Sigmoid colon (tissue), 7 donors: ENCODE measurements around the gene FAM43A. TPM values are rescaled to one million over a fixed set of nuclear protein-coding genes. Genes with fewer than 3 reads are reported as not detected.
A peak's percentile ranks its signal among the peaks of the same experiment; 100 is the strongest.

ENCODE experiments used
- DNase-seq: peaks from one replicate; pipeline ENCODE4 v3.0.0-alpha.2; 2019
- H3K27ac ChIP-seq, 4 donors: fragments of 200-600 bp; sonication (generic); one replicate each; pipeline ENCODE4 v1.5.1; 2016 to 2019; ENCODE audit warnings: mild to moderate bottlenecking in 1 of 4
- H3K27me3 ChIP-seq, 3 donors: fragments of 200-600 bp; sonication (generic); one replicate each; pipeline ENCODE4 v1.5.1; 2019; ENCODE audit warnings: mild to moderate bottlenecking in 1 of 3
- H3K36me3 ChIP-seq, 4 donors: fragments of 200-600 bp; sonication (generic); one replicate each; pipeline ENCODE4 v1.5.1; 2016 to 2019
- H3K4me1 ChIP-seq, 4 donors: fragments of 200-600 bp; sonication (generic); one replicate each; pipeline ENCODE4 v1.5.1; 2017 to 2019
- H3K4me3 ChIP-seq, 4 donors: fragments of 200-600 bp; sonication (generic); one replicate each; pipeline ENCODE4 v1.5.1; 2017 to 2019; ENCODE audit warnings: mild to moderate bottlenecking in 2 of 4, moderate library complexity in 1 of 4
- H3K9me3 ChIP-seq, 4 donors: fragments of 200-600 bp in 3 of 4; sonication (generic) in 3 of 4; one replicate each; pipeline versions ENCODE4 v1.5.1 to v1.6.1; 2013 to 2019
- CTCF ChIP-seq, 4 experiments: fragments of 450-650 bp in 3 of 4; fragments of 200-600 bp in 1 of 4; IDR thresholded peaks; one replicate each; pipeline ENCODE4 v1.5.1; 2016 to 2019; ENCODE audit warnings: antibody characterized with exemption in 4 of 4, mild to moderate bottlenecking in 3 of 4, moderate library complexity in 2 of 4
- EP300 ChIP-seq, 4 donors: sonication (generic); formaldehyde crosslinking; IDR thresholded peaks; one replicate each; pipeline ENCODE4 v1.6.1; 2017; ENCODE audit warnings: antibody characterized with exemption in 4 of 4
- POLR2A ChIP-seq, 2 donors: fragments of 450-650 bp; IDR thresholded peaks; one replicate each; pipeline ENCODE4 v1.6.1; 2016; ENCODE audit warnings: antibody characterized with exemption in 2 of 2, mild to moderate bottlenecking in 2 of 2, moderate library complexity in 2 of 2
- POLR2AphosphoS5 ChIP-seq, 4 donors: sonication (generic); formaldehyde crosslinking; IDR thresholded peaks; one replicate each; pipeline ENCODE4 v1.6.1; 2017; ENCODE audit warnings: antibody characterized with exemption in 4 of 4
- WGBS, 2 donors: extraction: QIAGEN DNeasy Blood & Tissue Kit; methylation state at CpG; one replicate each; pipeline ENCODE4 v1.1.7; 2013; 5-methylcytosine and 5-hydroxymethylcytosine counted together
- intact Hi-C: fragments of 100-400 bp; cut with DNase I; formaldehyde crosslinking; loops from one replicate; pipeline ENCODE4 v1.15.1; 2023
- polyA plus RNA-seq, 3 donors: library from polyadenylated mRNA; stranded (reverse); fragments of 200-250 nt; gene quantifications; one replicate each; pipeline ENCODE4 v1.2.3, GENCODE V29; 2013
- total RNA-seq, 4 donors: library from RNA; depleted of rRNA; stranded (reverse); fragments of >200 nt; gene quantifications; one replicate each; pipeline ENCODE4 v1.1.0, GENCODE V29; 2016
- donor health status: healthy with polysubstance abuse.
- donor health status: Bipolar disorder and iron deficiency.
- donor health status: healthy.

FAM43A gene
- total and polyA plus RNA-seq, 7 donors = 10.2 to 62.8 (median 13.3) TPM

GRCh38 chr3:194680888-194681615 is 4.6 kb upstream of the FAM43A start:
- H3K9me3 ChIP-seq = no peaks in the 10 kb centered on the region
- TF ChIP-seq POLR2A (IDR thresholded peaks at IDR 0.05) = no peak
- TF ChIP-seq CTCF (IDR thresholded peaks at IDR 0.05) = no peak
- no peak for TF ChIP-seq EP300 (IDR thresholded peaks at IDR 0.05)
- TF ChIP-seq POLR2AphosphoS5 (IDR thresholded peaks at IDR 0.05) = no peak
- intact Hi-C loops = loop anchor here (5.0 to 10.0 kb wide), 2 partner anchors 304 to 761 kb away; partner anchors contain the start of gene ACAP2
- H3K27ac ChIP-seq = no peak overlapping the region
- DNase-seq = no peak
- H3K36me3 ChIP-seq = no peaks in the 10 kb centered on the region
- H3K4me1 ChIP-seq = peaks cover 0 to 16% (median 13%) of the 10 kb centered on the region in 4 donors
- WGBS, 2 donors = 84 to 89% methylated on average over 11 of the region's 11 CpGs
- H3K4me3 ChIP-seq = no peak overlapping the region
- no peaks in the 10 kb centered on the region for H3K27me3 ChIP-seq

- no peak overlapping the region for H3K4me3 ChIP-seq
- TF ChIP-seq POLR2A (IDR thresholded peaks at IDR 0.05) (no peak), CTCF (IDR thresholded peaks at IDR 0.05) (no peak), EP300 (IDR thresholded peaks at IDR 0.05) (no peak), POLR2AphosphoS5 (IDR thresholded peaks at IDR 0.05) (no peak)
- intact Hi-C loops = loop anchor here (1.0 to 10.0 kb wide), 3 partner anchors 303 to 760 kb away; partner anchors contain the start of gene ACAP2
Observed at GRCh38 chr3:194682189-194682693, 3.4 kb upstream of the FAM43A start.

GRCh38 chr3:194682694-194683310 is 2.9 kb upstream of the FAM43A start:
- H3K27ac ChIP-seq = peak overlapping the region; percentile 21 to 69 (median 62)
- TF ChIP-seq POLR2A (IDR thresholded peaks at IDR 0.05) = no peak
- no peak for TF ChIP-seq EP300 (IDR thresholded peaks at IDR 0.05)
- TF ChIP-seq CTCF (IDR thresholded peaks at IDR 0.05) = peak; percentile 75 to 95 (median 82)
- peak in 2 of 4 donors; percentile 29 to 39 for TF ChIP-seq POLR2AphosphoS5 (IDR thresholded peaks at IDR 0.05)
- peak; percentile 83 for DNase-seq
- H3K4me1 ChIP-seq = peaks cover 0 to 31% (median 25%) of the 10 kb centered on the region in 4 donors
- WGBS, 2 donors = 36 to 46% methylated on average over 14 of the region's 14 CpGs
- H3K36me3 ChIP-seq = no peaks in the 10 kb centered on the region
- intact Hi-C loops = loop anchor here (1.0 to 10.0 kb wide), 3 partner anchors 302 to 759 kb away; partner anchors contain the start of gene ACAP2
- H3K4me3 ChIP-seq = no peak overlapping the region
- no peaks in the 10 kb centered on the region for H3K9me3 ChIP-seq
- H3K27me3 ChIP-seq = no peaks in the 10 kb centered on the region

More at GRCh38 chr3:194682189-194682693, 3.4 kb upstream of the FAM43A start:
- H3K36me3 ChIP-seq = no peaks in the 10 kb centered on the region
- H3K4me1 ChIP-seq = peaks cover 0 to 25% (median 19%) of the 10 kb centered on the region in 4 donors
- WGBS, 2 donors = 24 to 33% methylated on average over 4 of the region's 4 CpGs
- no peaks in the 10 kb centered on the region for H3K27me3 ChIP-seq
- DNase-seq = no peak
- H3K27ac ChIP-seq = no peak overlapping the region
- H3K9me3 ChIP-seq = no peaks in the 10 kb centered on the region

GRCh38 chr3:194683380-194683779 is 2.3 kb upstream of the FAM43A start:
- no peaks in the 10 kb centered on the region for H3K36me3 ChIP-seq
- DNase-seq = no peak
- H3K4me1 ChIP-seq = peaks cover 0 to 37% (median 31%) of the 10 kb centered on the region in 4 donors
- H3K4me3 ChIP-seq = no peak overlapping the region
- intact Hi-C loops = loop anchor here (5.0 to 10.0 kb wide), 2 partner anchors 301 to 759 kb away; partner anchors contain the start of gene ACAP2
- H3K9me3 ChIP-seq = no peaks in the 10 kb centered on the region
- no peaks in the 10 kb centered on the region for H3K27me3 ChIP-seq
- TF ChIP-seq EP300 (IDR thresholded peaks at IDR 0.05) (no peak), POLR2AphosphoS5 (IDR thresholded peaks at IDR 0.05) (no peak), CTCF (IDR thresholded peaks at IDR 0.05) (no peak), POLR2A (IDR thresholded peaks at IDR 0.05) (no peak)
- peak overlapping the region in 2 of 4 donors; percentile 67 to 69 for H3K27ac ChIP-seq
- 89 to 93% methylated on average over 2 of the region's 2 CpGs for WGBS, 2 donors
